Measurements from ENCODE around the gene SLC16A5. TPM values are rescaled to one million over a fixed set of nuclear protein-coding genes. Genes with fewer than 3 reads are reported as not detected.

Gene SLC16A5
- polyA plus RNA-seq, 4 donors: 13.4 to 43.4 (median 23.9) TPM

DNA sequence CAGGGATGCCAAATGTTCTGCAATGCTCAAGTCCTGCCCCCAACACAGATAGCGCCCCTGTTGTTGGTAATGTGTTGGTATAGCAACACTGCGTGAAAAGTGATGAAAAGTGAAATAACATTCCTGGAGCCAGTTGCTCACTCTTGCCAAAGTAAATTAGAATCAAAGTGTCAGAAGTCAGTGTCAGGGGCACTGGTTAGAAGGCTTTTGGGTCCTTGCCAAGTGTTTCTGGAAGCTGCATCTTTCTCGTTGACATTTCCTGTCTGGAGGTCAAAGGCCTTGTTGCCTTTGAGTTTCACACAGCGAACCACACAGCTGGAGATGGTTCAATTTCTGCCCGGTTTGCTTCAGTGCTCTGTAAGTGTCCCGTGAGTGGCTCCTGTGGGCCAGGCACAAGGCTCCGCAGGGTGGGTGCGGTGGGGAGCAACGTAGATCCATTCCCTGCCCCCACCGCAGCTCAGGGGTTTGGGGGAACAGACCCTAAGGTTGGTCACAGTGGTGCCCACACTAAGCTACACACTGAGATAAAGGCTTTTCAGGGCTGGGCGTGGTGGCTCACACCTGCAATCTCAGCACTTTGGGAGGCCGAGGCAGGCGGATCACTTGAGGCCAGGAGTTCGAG, 3.6 kb upstream of the SLC16A5 start:
- DNase-seq (ENCODE audit: low read depth in 4 of 4, low spot score in 3 of 4): no peak

DNA sequence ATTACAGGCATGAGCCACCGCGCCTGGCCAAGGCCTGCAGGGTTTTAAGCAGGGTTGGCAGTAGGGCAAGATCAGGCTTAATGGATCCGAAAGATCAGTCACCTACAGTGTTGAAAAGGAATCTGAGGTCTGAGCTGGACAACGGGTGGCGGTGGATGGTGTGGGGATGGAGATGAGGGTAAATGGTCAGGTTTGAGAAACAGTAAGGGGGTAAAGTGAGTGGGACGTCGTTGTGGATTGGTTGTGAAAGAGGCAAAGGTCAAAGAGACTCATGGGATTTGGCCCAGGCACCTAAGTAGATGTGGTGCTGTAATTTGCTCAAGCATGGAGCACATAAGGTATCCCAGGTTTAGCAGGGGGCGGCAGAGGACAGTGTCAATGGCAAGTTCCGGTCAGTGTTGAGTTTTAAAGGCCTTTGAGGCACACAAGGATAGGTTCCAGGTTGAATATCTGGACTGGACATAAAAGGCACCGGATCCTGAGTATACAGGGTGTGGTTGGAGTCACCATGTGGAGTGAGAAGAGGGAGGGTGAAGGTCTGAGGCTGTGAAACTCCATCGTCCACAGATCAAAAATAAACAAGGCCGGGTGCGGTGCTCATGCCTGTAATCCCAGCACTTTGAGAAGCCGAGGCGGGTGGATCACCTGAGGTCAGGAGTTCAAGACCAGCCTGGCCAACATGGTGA, 1.1 kb upstream of the SLC16A5 start:
- no peak for DNase-seq (ENCODE audit: low read depth in 4 of 4, low spot score in 3 of 4)

DNA sequence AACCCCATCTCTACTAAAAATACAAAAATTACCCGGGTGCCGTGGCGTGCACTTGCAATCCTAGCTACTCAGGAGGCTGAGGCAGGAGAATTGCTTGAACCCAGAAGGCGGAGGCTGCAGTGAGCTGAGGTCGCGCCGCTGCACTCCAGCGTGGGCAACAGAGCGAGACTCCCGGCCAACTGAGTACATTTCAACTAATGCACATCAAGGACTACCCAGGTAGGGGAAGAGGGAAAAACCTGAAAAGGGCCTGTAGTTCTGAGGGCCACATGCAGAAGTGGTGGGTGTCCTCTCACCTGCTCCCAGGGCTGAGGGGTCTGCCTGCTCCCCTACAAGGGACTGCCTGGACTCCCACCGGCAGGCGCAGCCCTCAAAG, 584 bp upstream of the SLC16A5 start:
- DNase-seq (ENCODE audit: low read depth in 4 of 4, low spot score in 3 of 4): no peak

DNA sequence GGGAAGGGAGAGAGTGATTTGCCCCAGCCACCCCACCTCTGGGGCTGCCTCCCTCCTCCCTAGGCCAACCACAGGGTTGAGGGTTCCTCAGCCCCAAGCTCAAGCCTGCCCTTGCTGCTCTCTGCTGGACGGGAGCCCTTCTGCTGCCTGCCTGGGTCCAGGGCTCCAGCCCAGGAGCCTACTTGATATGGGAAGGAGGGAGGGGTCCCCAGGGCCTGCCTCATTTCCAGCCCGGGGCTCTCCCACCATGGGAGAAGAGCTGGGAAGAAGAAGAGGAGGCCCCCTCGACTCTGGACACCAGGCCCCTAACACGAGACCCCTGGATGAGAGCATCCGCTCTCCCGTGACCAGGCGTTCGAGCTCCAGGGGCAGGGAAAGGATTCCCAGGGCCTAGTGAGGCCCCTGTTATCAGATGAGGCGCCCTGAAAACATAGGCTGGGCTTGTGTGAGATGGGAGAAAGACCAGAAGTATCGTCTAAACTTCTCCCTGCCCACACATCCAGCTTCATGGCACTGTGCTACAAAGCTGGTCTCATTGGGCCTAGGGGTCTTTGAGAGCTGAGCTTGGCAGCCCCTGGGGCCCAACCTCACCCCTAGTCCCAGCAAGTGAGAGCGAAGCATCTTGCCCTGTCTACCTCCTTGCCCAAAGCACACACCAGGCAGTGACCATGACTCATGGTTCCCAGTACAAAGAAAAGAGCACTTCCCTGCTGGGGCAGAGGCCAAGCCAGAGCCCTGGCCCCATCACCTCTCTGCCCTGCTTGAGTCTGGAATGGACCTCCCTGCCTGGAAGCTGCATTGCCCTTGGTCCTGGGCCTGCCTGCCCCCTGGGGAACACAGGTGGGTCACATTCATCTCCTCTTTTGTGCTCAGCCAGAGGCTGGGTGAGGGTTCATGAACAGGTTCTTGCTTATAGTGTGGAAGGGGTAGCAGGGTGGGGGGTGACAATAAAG, 987 bp downstream of the SLC16A5 start:
- no peak for DNase-seq (ENCODE audit: low read depth in 4 of 4, low spot score in 3 of 4)

DNA sequence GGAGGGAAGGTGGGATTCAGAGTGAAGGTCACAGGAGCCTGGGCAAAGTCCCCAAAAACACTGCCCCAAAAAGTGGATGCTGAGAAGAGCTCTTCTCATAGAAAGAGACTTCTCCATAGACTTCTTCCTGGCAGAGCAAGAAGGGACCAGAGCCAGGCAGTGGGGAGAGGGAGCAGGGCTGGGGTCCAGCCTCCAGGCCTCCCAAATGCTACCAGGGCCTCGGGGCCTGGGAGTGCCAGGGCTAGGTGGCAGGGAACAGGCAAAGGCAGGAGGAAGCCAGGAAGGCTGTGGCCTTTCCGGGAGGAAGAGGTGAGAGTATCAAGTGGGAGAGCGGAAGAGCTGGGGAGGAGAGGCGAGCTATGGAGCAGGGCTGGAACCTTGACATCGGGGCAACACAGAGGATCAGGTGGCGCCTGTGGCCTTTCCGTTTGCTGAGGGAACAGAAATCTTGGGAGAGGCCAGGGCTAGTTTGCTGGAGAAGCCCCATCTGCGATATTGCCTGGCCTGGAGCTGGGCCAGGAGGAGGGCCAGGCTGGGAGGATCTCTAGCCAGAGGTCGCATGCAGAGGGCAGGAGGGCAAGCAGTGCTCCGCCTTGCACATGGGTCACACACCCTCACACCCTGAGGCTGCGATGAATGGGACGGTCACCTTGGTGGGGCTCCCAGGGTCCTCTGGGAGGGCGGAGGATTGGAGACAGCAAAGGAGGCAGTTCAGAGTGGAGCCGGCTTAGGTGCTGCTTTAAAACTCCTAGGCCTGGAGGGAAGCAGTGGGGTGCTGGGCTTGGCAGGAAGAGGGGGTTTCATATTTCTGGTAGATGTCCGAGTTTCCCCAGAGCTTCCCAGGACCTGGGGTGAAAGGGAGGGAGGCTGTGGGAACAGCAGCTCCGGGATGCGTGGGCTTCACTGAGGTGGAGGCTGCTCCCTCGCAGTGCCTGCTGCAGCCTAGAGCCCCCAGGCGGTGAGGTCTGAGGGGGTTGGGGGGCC, 3.4 kb downstream of the SLC16A5 start:
- no peak for DNase-seq (ENCODE audit: low read depth in 4 of 4, low spot score in 3 of 4)

DNA sequence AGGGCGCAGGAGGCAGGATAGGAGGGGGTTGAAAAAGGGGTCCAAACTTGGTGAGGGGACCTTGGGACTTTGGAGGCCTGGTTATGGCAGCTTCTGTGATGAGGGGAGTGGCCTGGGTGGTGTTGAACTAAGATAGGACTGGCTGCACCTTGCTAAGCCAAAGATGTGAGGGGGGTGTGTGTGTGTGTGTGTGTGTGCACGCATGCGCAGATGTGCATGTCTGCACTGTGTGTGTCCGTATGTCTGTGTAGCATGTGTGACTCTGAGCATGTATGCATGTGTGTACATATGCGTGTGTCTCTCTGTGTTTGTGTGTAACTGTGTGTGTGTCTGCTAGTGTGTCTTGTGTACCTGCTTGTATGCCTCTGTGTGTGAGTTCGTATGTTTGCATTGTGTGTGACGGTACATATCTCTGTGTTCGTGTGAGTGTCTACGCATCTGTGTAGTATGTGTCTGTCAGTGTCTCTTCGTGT, 4.1 kb downstream of the SLC16A5 start:
- DNase-seq (ENCODE audit: low read depth in 4 of 4, low spot score in 3 of 4): no peak

DNA sequence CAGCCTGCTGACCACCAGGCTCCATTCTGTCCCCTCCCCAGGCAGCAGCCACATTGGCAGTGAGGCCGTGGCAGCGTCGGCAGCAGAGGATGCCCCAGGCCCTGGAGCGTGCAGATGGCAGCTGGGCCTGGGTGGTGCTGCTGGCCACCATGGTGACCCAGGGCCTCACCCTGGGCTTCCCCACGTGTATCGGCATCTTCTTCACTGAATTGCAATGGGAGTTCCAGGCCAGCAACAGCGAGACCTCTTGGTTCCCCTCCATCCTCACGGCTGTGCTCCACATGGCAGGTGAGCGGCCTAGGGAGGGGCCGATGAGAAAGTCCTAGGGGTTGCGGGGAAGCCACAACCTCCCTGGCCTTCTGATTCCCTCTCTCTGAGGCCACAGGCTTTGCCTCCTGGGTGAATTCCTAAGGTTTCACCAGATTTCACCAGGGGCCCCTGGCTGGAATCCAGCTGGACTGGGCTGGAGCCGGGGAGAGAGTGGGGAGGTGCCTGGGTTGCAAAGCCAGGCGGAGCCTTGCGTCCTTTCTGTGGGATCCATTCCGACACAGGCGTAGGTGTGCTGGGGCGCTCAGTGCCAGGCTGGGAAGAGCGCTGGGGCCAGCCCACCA, 5.9 kb downstream of the SLC16A5 start:
- DNase-seq (ENCODE audit: low read depth in 4 of 4, low spot score in 3 of 4): no peak

DNA sequence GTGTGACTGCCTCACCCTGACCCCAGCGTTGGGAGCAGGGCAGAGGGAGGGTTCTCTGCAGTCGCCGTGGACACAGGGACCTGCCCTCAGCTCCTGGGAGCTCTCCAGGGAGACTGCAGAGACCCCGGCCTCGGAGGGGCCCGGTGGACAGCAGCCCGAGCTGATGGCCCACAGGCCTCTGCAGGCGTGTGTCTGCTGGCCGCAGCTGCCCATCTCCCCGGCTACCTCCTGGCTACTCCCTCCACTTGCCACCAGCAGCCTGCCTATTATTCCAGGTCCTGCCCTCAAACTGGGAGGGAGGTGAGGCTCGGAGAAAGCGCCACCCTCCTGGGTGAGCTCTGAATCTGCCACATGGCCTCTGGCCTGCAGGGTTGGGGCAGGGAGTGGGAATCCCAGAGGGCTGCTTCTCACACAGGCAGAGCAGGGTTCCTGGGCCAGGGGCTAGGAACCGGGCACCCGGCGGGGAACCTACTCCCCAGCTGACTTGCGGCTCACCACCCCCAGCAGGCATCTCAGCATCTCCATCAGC, 7.2 kb downstream of the SLC16A5 start:
- DNase-seq (ENCODE audit: low read depth in 4 of 4, low spot score in 3 of 4): no peak

DNA sequence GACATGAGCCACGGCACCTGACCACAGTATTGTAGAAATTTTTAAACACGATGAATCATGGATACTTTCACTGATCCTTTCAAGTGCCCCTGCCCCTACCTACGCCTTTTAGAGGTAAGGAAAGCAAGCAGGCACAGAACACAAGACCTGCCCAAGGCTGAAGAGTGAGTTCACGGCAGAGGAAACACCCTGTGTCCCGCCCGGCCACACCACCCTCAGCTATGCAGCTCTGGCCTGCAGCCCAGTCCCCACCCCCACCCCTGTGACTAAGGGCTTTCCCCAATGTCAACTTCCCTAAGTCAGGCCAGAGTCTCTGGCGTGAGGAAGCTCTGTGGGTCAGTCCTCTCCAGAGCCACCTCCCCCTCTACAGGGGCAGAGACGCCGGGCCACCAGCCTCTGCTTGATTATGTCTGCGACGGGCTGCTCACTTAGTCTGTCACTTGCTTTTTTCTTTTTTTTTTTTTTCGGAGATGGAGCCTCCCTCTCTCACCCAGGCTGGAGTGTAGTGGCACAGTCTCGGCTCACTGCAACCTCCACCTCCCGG, 8.4 kb downstream of the SLC16A5 start:
- no peak for DNase-seq (ENCODE audit: low read depth in 4 of 4, low spot score in 3 of 4)

DNA sequence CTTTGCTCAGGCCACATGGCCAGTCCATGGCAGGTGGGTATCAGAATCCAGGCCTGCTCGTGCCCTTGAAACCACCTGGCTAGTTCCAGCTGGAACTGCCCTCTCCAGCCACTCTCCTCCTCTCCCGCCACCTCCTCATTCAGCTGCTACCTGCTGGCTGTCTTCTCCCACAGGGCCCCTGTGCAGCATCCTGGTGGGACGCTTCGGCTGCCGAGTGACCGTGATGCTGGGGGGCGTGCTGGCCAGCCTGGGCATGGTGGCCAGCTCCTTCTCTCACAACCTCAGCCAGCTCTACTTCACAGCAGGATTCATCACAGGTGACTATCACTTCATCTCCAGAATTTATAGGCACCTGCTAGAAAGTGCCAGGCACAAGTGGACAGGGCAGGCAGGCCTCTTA, 10.1 kb downstream of the SLC16A5 start:
- no peak for DNase-seq (ENCODE audit: low read depth in 4 of 4, low spot score in 3 of 4)

DNA sequence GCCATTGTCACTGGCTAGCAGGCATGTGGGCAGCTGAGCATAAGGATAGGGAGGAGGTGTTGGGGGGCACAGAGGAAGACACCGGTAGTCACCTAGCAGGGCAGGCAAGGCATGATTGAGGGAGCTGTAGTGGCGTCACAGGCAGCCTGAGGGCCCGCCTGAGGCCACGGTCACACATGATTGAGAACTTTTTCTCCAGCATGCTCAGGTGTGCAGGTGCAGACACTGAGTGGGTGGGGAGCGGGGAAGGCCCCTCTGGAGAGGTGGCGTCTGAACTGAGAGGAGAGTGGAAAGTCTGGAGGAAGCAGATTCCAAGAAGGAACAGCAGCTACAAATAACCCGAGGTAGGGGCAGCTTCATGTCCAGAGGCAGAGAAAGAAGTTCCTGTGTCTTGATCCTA, 11.1 kb downstream of the SLC16A5 start:
- DNase-seq (ENCODE audit: low read depth in 4 of 4, low spot score in 3 of 4): no peak

DNA sequence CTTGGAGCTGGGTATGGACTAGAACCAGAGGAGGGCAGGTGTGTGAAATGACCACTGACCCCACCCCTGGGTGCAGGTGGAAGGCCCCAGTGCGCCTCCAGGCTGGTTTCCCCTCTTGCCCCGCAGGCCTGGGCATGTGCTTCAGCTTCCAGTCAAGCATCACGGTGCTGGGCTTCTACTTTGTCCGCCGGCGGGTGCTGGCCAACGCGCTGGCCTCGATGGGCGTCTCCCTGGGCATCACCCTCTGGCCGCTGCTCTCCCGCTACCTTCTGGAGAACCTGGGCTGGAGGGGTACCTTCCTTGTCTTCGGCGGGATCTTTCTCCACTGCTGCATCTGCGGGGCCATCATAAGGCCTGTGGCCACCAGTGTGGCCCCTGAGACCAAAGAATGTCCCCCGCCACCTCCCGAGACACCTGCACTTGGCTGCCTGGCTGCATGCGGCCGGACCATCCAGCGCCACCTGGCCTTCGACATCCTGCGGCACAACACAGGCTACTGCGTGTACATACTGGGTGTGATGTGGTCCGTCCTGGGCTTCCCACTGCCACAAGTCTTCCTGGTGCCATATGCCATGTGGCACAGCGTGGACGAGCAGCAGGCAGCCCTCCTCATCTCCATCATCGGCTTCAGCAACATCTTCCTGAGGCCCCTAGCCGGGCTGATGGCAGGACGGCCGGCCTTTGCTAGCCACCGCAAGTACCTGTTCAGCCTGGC, 12.3 kb downstream of the SLC16A5 start:
- no peak for DNase-seq (ENCODE audit: low read depth in 4 of 4, low spot score in 3 of 4)

DNA sequence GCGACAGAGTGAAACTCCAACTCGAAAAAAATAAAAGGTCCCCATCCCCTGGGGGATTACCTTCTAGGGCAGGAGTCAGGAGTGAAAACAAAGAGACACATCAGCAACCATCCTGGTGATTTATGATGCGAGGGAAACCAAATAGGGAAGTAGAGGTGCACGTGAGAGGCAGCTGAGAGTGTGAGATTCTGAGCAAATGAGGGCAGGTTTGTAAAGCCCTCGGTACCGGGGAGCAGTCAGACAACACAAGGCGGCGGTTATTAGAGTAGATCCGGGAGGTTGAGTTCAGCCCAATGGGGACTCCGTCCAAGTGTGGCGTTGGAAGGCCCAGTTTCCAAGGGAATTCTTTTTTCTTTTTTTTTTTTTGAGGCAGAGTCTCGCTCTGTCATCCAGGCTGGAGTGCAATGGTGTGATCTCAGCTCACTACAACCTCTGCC, 14.6 kb downstream of the SLC16A5 start:
- DNase-seq (ENCODE audit: low read depth in 4 of 4, low spot score in 3 of 4): no peak

DNA sequence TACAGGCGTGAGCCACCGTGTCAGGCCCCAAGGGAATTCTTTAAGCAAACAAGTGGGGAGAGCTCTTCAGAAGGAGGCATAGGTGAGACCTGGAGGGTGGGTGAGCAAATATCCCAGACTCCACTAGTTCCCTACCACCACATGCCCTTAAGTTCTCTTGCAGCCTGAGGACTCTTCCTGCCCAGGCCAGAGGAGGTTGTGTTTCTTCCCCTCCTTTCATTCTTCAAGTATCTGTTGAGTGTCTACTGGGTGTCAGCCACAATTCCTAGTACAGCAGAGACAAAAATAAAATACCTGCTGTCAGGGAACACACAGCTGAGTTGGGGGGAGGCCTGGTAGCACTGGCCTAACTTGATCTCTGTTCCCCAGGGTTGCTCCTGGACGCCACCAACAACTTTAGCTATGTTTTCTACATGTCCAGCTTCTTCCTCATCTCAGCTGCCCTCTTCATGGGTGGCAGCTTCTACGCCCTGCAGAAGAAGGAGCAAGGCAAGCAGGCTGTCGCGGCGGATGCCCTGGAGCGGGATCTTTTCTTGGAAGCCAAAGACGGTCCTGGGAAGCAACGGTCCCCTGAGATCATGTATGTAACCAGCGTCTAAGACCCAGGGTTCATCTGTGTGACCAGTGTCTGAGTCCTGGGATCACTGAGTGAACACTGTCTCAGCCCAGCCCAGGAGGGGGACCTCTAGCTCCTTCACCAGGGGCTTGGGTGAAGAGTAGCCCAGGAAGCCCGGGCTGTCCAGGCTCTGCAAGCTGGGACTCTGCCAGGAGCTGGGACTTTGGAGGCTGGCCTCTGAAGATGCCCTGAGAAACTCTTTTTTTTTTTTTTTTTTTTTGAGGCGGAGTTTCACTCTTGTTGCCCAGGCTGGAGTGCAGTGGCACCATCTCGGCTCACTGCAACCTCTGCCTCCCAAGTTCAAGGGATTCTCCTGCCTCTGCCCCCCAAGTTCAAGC, 16.1 kb downstream of the SLC16A5 start:
- no peak for DNase-seq (ENCODE audit: low read depth in 4 of 4, low spot score in 3 of 4)

DNA sequence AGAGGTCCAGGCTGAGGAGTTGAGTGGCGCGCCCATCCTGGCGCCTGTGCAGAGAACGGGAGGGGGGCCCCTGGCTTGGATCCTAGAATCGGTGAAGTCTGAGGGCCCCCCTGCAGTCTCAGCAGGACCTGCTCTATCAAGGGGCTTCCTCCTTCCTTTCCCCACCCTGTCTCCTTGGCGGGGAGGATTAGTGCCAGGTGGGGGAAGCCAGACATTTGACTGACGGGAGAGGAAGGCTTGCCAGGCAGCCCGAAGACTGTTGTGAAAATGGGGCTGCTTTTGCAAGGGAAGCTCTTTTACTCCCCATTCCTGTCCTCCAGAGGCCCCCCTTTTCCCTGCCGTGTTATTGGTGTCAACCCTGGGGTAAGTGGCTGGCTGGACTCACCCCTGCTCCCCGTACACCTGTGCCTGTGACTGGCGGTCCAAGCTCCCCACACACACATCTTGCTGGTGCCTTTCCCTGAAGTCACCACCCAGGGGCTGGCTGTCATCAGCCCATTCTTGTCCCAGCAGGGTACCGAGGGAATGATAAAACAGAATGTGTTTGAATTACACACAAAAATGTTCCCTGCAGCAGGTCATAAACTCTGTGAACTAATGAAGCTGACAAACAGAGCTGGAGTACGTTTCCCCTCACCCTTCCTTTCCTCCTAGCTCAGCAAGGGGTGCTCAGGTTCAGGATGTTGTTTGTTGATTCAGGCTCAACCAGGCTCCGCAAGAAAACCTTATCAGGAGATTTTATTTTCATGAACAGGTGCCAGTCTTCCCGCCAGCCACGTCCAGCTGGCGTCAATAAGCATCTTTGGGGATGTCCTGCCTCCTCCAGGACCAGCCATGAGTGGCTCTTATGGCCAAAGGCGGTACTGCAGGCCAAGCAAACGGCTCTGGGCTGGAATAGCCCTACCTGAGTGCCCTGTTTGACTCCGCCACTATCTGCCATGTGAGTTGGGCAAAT, 17.6 kb downstream of the SLC16A5 start:
- DNase-seq (ENCODE audit: low read depth in 4 of 4, low spot score in 3 of 4): no peak

DNA sequence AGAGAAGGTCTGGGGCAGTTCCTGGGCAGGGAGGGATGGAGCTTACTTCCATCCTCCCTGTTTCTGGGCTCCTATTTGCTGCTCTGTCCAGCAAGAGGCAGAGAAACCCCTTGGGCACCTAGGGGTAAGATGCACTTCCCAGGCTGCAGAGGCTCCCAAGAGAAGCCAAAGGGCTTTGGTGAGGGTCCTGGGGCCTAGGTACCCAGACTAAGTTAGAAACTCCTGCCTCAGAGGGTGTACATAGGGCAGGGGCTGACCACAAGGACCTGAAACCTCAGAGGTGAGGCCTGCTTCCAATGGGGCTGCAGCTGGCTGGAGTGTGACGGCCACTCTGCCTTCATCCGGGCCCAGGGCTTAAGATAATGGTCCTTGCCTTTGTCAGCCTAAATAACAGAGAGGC, 20.4 kb downstream of the SLC16A5 start:
- DNase-seq (ENCODE audit: low read depth in 4 of 4, low spot score in 3 of 4): no peak

Data from left renal pelvis (tissue), 4 donors.